OCI-LY7 (cell line): Measurements from ENCODE around the gene SPINK4.

ENCODE experiments used
- EZH2phosphoT487 ChIP-seq: fragments of 200-600 bp; sonication (generic); IDR thresholded peaks from 2 replicates; pipeline ENCODE4 v1.6.1; 2018; ENCODE audit warnings: low read depth, borderline replicate concordance, mild to moderate bottlenecking, mixed run types, antibody characterized with exemption, low read length, moderate library complexity, mixed read lengths
- TF ChIP-seq, protein P1 (sequence below): fragments of 200-600 bp; sonication (generic); conservative IDR thresholded peaks from 2 replicates; pipeline ENCODE4 v1.5.1; 2014; ENCODE audit warnings: mild to moderate bottlenecking, antibody characterized with exemption, low read length, moderate library complexity, mixed read lengths

DNA sequence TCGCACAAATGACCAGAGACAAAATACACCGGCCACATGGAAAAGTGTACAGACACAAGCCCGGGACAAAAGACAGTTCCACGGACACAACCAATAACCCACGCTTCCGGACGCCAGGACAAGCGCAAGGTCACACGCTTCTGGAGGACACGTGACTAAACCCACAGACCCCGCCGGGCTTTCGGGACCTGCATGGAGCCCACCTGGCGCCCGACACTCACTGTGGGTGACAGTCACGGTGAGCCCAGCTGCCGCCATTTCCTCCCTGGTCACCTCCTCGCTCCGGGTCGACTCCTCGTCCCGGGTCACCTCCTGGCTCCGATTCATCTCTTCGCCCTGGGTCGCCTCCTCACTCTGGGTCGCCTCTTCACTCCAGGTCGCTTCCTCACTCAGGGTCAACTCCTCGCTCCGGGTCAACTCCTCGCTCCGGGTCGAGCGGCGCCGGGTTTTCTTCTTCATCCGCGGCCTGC is 24.1 kb downstream of the SPINK4 start:
- TF ChIP-seq, protein P1, sequence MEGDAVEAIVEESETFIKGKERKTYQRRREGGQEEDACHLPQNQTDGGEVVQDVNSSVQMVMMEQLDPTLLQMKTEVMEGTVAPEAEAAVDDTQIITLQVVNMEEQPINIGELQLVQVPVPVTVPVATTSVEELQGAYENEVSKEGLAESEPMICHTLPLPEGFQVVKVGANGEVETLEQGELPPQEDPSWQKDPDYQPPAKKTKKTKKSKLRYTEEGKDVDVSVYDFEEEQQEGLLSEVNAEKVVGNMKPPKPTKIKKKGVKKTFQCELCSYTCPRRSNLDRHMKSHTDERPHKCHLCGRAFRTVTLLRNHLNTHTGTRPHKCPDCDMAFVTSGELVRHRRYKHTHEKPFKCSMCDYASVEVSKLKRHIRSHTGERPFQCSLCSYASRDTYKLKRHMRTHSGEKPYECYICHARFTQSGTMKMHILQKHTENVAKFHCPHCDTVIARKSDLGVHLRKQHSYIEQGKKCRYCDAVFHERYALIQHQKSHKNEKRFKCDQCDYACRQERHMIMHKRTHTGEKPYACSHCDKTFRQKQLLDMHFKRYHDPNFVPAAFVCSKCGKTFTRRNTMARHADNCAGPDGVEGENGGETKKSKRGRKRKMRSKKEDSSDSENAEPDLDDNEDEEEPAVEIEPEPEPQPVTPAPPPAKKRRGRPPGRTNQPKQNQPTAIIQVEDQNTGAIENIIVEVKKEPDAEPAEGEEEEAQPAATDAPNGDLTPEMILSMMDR = no peak
- TF ChIP-seq EZH2phosphoT487 = no peak
